HepG2 (cell line): Measurements from ENCODE around the gene C1orf50.
A peak's percentile ranks its signal among the peaks of the same experiment; 100 is the strongest.

Experiments
- TBP ChIP-seq: sonication (generic); formaldehyde crosslinking; IDR thresholded peaks from 2 replicates; pipeline ENCODE4 v1.5.0; 2020; ENCODE audit warnings: missing genetic modification reagents
- YY1 ChIP-seq: IDR thresholded peaks from 2 replicates; pipeline ENCODE4 v1.6.1; 2011; ENCODE audit warnings: low read length, low read depth, moderate library complexity, mild to moderate bottlenecking; ENCODE audit not compliant: insufficient read depth, insufficient replicate concordance
- ZNF232 ChIP-seq: sonication (generic); formaldehyde crosslinking; IDR thresholded peaks from 2 replicates; pipeline ENCODE4 v1.4.0; 2020; ENCODE audit warnings: missing genetic modification reagents, borderline replicate concordance
- ZNF329 ChIP-seq: sonication (generic); formaldehyde crosslinking; IDR thresholded peaks from 2 replicates; pipeline ENCODE4 v1.9.0; 2021; ENCODE audit warnings: low read depth, mild to moderate bottlenecking, missing genetic modification reagents
- TF ChIP-seq, protein P1 (sequence below): IDR thresholded peaks from 2 replicates; pipeline ENCODE4 v1.6.1; 2016; ENCODE audit warnings: low read depth
- TF ChIP-seq, protein P2 (sequence below): sonication (generic); formaldehyde crosslinking; IDR thresholded peaks from 2 replicates; pipeline ENCODE4 v1.5.0; 2020; ENCODE audit warnings: mild to moderate bottlenecking, missing genetic modification reagents, moderate library complexity

DNA sequence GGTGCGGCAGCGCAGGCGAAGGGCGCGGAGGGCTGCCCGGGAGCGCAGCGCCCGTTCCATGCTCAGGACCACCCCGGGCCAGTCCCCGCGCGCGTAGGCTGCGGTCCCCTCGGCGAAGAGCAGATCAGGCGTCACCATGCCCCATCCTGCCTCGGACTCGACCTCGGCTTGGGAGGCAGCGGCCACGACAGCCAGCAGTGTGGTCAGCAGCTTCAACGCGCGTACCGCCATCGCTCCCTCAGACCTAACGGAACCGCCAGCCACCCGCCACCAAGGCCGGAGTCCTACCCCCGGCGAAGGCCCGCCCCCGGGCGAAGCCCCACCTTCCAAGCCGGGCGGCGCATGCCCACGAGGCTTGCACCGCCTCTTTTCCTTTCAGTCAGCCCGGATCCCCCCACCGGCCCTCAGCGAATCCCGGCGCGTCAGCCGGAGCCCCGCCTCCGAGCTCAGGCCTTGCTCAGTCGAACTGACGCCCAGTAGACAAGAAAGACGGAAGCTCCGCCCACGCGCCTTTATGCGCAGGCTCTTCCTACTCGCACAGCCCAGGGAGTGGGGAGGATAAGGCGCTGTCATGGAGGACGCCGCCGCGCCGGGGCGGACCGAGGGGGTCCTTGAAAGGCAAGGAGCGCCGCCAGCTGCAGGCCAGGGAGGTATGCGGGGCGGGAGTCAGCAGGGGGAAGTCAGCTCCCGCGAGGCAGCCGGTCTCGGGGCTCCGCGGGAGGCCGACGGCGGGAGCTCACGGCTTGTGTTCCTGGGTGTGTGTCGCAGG is at the start of gene C1orf50, which contains the start of gene P3H1:
- TF ChIP-seq ZNF329 (CRISPR knock-in tag) (peak; percentile 50; the same call in 1 of the 2 replicates), ZNF232 (CRISPR knock-in tag) (0 out of 2 replicates have a peak, but pooled peaks have one; percentile 34), YY1 (peak; percentile 68), TBP (CRISPR knock-in tag) (0 out of 2 replicates have a peak, but pooled peaks have one; percentile 79)
- TF ChIP-seq, protein P1, sequence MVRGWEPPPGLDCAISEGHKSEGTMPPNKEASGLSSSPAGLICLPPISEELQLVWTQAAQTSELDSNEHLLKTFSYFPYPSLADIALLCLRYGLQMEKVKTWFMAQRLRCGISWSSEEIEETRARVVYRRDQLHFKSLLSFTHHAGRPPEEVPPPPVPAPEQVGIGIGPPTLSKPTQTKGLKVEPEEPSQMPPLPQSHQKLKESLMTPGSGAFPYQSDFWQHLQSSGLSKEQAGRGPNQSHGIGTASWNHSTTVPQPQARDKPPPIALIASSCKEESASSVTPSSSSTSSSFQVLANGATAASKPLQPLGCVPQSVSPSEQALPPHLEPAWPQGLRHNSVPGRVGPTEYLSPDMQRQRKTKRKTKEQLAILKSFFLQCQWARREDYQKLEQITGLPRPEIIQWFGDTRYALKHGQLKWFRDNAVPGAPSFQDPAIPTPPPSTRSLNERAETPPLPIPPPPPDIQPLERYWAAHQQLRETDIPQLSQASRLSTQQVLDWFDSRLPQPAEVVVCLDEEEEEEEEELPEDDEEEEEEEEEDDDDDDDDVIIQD (CRISPR knock-in tag) = peak; percentile 92
- TF ChIP-seq, protein P2, sequence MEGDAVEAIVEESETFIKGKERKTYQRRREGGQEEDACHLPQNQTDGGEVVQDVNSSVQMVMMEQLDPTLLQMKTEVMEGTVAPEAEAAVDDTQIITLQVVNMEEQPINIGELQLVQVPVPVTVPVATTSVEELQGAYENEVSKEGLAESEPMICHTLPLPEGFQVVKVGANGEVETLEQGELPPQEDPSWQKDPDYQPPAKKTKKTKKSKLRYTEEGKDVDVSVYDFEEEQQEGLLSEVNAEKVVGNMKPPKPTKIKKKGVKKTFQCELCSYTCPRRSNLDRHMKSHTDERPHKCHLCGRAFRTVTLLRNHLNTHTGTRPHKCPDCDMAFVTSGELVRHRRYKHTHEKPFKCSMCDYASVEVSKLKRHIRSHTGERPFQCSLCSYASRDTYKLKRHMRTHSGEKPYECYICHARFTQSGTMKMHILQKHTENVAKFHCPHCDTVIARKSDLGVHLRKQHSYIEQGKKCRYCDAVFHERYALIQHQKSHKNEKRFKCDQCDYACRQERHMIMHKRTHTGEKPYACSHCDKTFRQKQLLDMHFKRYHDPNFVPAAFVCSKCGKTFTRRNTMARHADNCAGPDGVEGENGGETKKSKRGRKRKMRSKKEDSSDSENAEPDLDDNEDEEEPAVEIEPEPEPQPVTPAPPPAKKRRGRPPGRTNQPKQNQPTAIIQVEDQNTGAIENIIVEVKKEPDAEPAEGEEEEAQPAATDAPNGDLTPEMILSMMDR (CRISPR knock-in tag) = peak; percentile 35; the same call in 1 of the 2 replicates
